Testis (tissue), 2 donors: ENCODE results near the gene STEAP3.

ENCODE experiments used
- CTCF ChIP-seq, 3 experiments: fragments of 450-650 bp in 2 of 3; fragments of 200-600 bp in 1 of 3; sonication (generic) in 1 of 3; IDR thresholded peaks; one replicate each; pipeline ENCODE4 v1.5.1; 2016 to 2019; ENCODE audit warnings: antibody characterized with exemption in 3 of 3, mild to moderate bottlenecking in 2 of 3, moderate library complexity in 1 of 3
- POLR2A ChIP-seq: fragments of 450-650 bp; IDR thresholded peaks from one replicate; pipeline ENCODE4 v1.6.1; 2017; ENCODE audit warnings: antibody characterized with exemption, mild to moderate bottlenecking, moderate library complexity

DNA sequence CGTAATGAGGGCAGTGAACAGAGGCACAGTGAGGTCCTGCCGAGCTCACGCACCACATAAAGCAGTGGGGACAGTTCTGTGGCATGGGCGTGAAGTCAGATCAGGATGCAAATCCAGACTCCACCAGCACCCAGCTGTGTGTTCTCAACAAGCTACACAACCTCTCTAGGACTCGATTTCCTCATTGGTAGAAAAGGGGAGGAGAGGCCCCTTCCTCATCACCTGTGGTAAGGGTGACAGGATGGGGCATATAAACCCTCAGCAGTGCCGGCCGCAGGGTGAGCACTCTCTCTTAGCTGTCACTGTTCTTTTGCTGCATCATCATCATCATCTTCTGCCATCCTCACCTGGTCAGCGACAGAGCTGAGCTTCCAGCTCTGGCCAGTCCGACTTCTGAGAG, 88.2 kb downstream of the STEAP3 start:
- TF ChIP-seq CTCF (IDR thresholded peaks at IDR 0.05): no peak
- TF ChIP-seq POLR2A: no peak
